HepG2 (cell line): ENCODE measurements around the gene ARPC3. TPM values are rescaled to one million over a fixed set of nuclear protein-coding genes. Genes with fewer than 3 reads are reported as not detected.

Experiments
- ATAC-seq: fragments of 200-7000 bp; cut with Tn5 transposase; 3 replicates; pipeline ENCODE4 v1.9.1; 2020; ENCODE audit warnings: mild to moderate bottlenecking, moderate library complexity
- BruUV-seq: library from RNA; stranded (reverse); fragments of 400-500 nt; replicated peaks from 2 replicates; lab custom pipeline; 2021; lab: Mats Ljungman, UMichigan
- CTCF ChIA-PET: fragments of 300-600 bp; formaldehyde crosslinking; extraction: SDS; loops from one replicate; lab custom pipeline; 2021; ENCODE audit warnings: low total read pairs, inconsistent platforms, low intra/inter-chr PET ratio; lab: Yijun Ruan, JAX
- POLR2A ChIA-PET: fragments of 350-600 bp; sonication (Branson Sonifier 250); formaldehyde crosslinking; loops from one replicate; lab custom pipeline; 2020; ENCODE audit warnings: antibody characterized with exemption, inconsistent platforms; lab: Yijun Ruan, JAX
- DNase-seq: peaks from one replicate; pipeline ENCODE4 v3.0.0-alpha.2; 2015; ENCODE audit warnings: low spot score
- FAIRE-seq: peaks from 3 replicates; lab custom pipeline; 2011; peaks lifted over from hg19 to GRCh38; lab: Jason Lieb, UNC
- H2AFZ ChIP-seq: one replicate; pipeline ENCODE4 v1.6.1; 2011; ENCODE audit warnings: low read length, inconsistent platforms
- H3K27ac ChIP-seq: fragments of 300-600 bp; 3 replicates; pipeline ENCODE4 v1.8.0; 2011; ENCODE audit warnings: mixed run types, mild to moderate bottlenecking, mixed read lengths, low read length, inconsistent platforms; ENCODE audit not compliant: insufficient read depth; ENCODE audit errors: extremely low read length
- H3K27me3 ChIP-seq, 2 experiments: fragments of 200-600 bp in 1 of 2; 2 replicates in 1 of 2; 3 replicates in 1 of 2; pipeline versions ENCODE4 v1.6.0 to v1.8.0; 2011; ENCODE audit warnings: low read length in 2 of 2, mild to moderate bottlenecking in 2 of 2, moderate library complexity in 2 of 2, inconsistent platforms in 1 of 2; ENCODE audit not compliant: insufficient read depth in 2 of 2, control insufficient read depth in 1 of 2
- H3K36me3 ChIP-seq, 2 experiments: fragments of 200-600 bp in 1 of 2; replicated peaks in 1 of 2; 2 replicates in 1 of 2; 3 replicates in 1 of 2; pipeline versions ENCODE4 v1.5.1 to v1.8.0; 2011; ENCODE audit warnings: low read length in 2 of 2, inconsistent platforms in 1 of 2; ENCODE audit not compliant: insufficient read depth in 2 of 2, control insufficient read depth in 1 of 2
- H3K4me1 ChIP-seq: 2 replicates; pipeline ENCODE4 v1.5.1; 2012; ENCODE audit warnings: low read length, inconsistent platforms; ENCODE audit not compliant: insufficient read depth
- H3K4me2 ChIP-seq: 2 replicates; pipeline ENCODE4 v1.6.0; 2011; ENCODE audit warnings: low read depth, low read length, inconsistent platforms
- H3K4me3 ChIP-seq, 3 experiments: fragments of 200-600 bp in 1 of 3; sonication (generic), shearing (Covaris generic) in 1 of 3; replicated peaks in 1 of 3; 2 replicates each; pipeline ENCODE4 v1.5.1; 2011 to 2016; ENCODE audit warnings: low read length in 3 of 3, inconsistent platforms in 2 of 3, low read depth in 2 of 3, mild to moderate bottlenecking in 2 of 3, control low read depth in 1 of 3, mixed read lengths in 1 of 3; ENCODE audit not compliant: insufficient read depth in 1 of 3
- H3K79me2 ChIP-seq: one replicate; pipeline ENCODE4 v1.6.1; 2011; ENCODE audit warnings: low read length, inconsistent platforms; ENCODE audit not compliant: insufficient read depth
- H3K9ac ChIP-seq: 2 replicates; pipeline ENCODE4 v1.6.0; 2011; ENCODE audit warnings: mild to moderate bottlenecking, low read depth, low read length, inconsistent platforms; ENCODE audit not compliant: insufficient read depth
- H3K9me3 ChIP-seq: 2 replicates; pipeline ENCODE4 v1.5.1; 2012; ENCODE audit warnings: mild to moderate bottlenecking, low read length
- H4K20me1 ChIP-seq: 2 replicates; pipeline ENCODE4 v1.6.0; 2011; ENCODE audit warnings: inconsistent platforms, mild to moderate bottlenecking, low read length, moderate library complexity; ENCODE audit not compliant: insufficient read depth
- SOX6 ChIP-seq, 2 experiments: fragments of 450-650 bp in 1 of 2; sonication (generic) in 1 of 2; formaldehyde crosslinking in 1 of 2; IDR thresholded peaks; 2 replicates each; pipeline versions ENCODE4 v1.4.0 to v1.6.1; 2017 to 2020; ENCODE audit warnings: antibody characterized with exemption in 1 of 2, mild to moderate bottlenecking in 1 of 2, missing genetic modification reagents in 1 of 2
- ZNF160 ChIP-seq: sonication (generic); formaldehyde crosslinking; IDR thresholded peaks from 2 replicates; pipeline ENCODE4 v1.8.0; 2022; ENCODE audit warnings: mild to moderate bottlenecking, inconsistent platforms, missing genetic modification reagents
- ZNF292 ChIP-seq: sonication (generic); formaldehyde crosslinking; IDR thresholded peaks from 2 replicates; pipeline ENCODE4 v1.8.1; 2022; ENCODE audit warnings: mild to moderate bottlenecking, low read depth, missing genetic modification reagents, borderline replicate concordance
- ZNF780A ChIP-seq: sonication (generic); formaldehyde crosslinking; IDR thresholded peaks from 2 replicates; pipeline ENCODE4 v1.8.0; 2022; ENCODE audit warnings: mild to moderate bottlenecking, missing genetic modification reagents, moderate library complexity
- WGBS: methylation state at CpG from one replicate; pipeline ENCODE4 v1.1.6; 2017; ENCODE audit warnings: low lambda C conversion rate; 5-methylcytosine and 5-hydroxymethylcytosine counted together
- in situ Hi-C: cut with HindIII; loops from 2 replicates; pipeline ENCODE4 v1.10.0; 2017; ENCODE audit warnings: low pct_unique_long_range_greater_than_20kb; ENCODE audit not compliant: extremely low pct_ligation_motif_present
- intact Hi-C: fragments of 100-400 bp; cut with micrococcal nuclease; formaldehyde crosslinking; loops from one replicate; pipeline ENCODE4 v1.10.0; 2022; ENCODE audit not compliant: unreplicated experiment
- polyA plus RNA-seq, 8 experiments: library from polyadenylated mRNA; depleted of rRNA in 3 of 8; stranded (reverse) in 7 of 8; unstranded in 1 of 8; fragments of >200 nt; fragmentation: Illumina TruSeq in 4 of 8; extraction: Trizol in 4 of 8; gene quantifications; 2 replicates each; pipeline versions ENCODE4 v1.2.1 to v1.2.3, GENCODE V29; 2011 to 2016; ENCODE audit warnings: low read depth in 4 of 8, missing spikeins in 1 of 8, mixed read lengths in 1 of 8; ENCODE audit not compliant: insufficient read depth in 1 of 8
- total RNA-seq, 5 experiments: library from RNA; depleted of rRNA; stranded (reverse); fragments of >200 nt; fragmentation: Illumina TruSeq; extraction: Trizol; gene quantifications; 2 replicates each; pipeline ENCODE4 v1.2.3, GENCODE V29; 2016; ENCODE audit warnings: low read depth in 1 of 5
- TF ChIP-seq, protein P1 (sequence below): sonication (generic); formaldehyde crosslinking; IDR thresholded peaks from 2 replicates; pipeline ENCODE4 v1.5.1; 2020; ENCODE audit warnings: mild to moderate bottlenecking, missing genetic modification reagents

Gene ARPC3
- total and polyA plus RNA-seq, 2 of the 13 experiments (the other 11 are each of a cell fraction or from before 2014, with no cell fraction given): 32.7 to 234 TPM

DNA sequence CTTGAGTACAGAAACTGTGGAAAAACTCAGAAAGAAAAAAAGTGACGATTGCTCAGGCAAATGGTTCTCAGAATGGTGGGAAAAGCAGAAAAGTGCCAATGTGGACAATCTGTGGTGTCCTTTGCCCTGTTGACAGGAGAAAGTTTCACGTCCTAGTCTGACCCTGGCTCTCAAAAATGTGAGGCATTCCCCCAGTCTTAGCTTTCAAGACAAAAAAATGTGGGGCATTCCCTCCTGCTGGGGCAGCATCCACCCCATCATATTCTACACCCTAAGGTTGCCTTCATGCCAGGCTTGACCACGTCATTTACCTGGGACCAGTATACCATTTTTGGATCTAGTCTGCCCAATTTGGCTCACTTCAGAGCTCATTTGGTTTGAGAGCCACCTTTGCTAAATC lies 25.9 kb downstream of the ARPC3 start:
- Histone ChIP-seq H3K27me3 (no peaks in the 10 kb centered on the region), H3K9ac (no peak overlapping the region), H4K20me1 (no peaks in the 10 kb centered on the region), H3K4me3 (no peak overlapping the region), H3K4me2 (0 out of 2 replicates have a peak overlapping the region, but pooled peaks have one; percentile 4)
- no peak for DNase-seq
- 19% methylated on average over 2 of the region's 3 CpGs for WGBS
- CTCF ChIA-PET: no interaction called here
- POLR2A ChIA-PET: no interaction called here
- TF ChIP-seq SOX6 (IDR thresholded peaks at IDR 0.05): no peak
- TF ChIP-seq SOX6 (CRISPR knock-in tag; IDR thresholded peaks at IDR 0.05): no peak
- no peak for TF ChIP-seq ZNF292
- TF ChIP-seq ZNF780A (CRISPR knock-in tag): no peak
- TF ChIP-seq, all 625 proteins: peak for 0
- intact Hi-C loops (no loop called here), in situ Hi-C loops (no loop called here)
- ATAC-seq: no peak
- Histone ChIP-seq H3K79me2 (no peaks in the 10 kb centered on the region), H3K4me1 (peaks cover 18% of the 10 kb centered on the region), H3K36me3 (no peaks in the 10 kb centered on the region), H2AFZ (no peak overlapping the region), H3K27ac (no peak overlapping the region), H3K9me3 (no peaks in the 10 kb centered on the region)
- no TSS peak for BruUV-seq
- FAIRE-seq: no peak

DNA sequence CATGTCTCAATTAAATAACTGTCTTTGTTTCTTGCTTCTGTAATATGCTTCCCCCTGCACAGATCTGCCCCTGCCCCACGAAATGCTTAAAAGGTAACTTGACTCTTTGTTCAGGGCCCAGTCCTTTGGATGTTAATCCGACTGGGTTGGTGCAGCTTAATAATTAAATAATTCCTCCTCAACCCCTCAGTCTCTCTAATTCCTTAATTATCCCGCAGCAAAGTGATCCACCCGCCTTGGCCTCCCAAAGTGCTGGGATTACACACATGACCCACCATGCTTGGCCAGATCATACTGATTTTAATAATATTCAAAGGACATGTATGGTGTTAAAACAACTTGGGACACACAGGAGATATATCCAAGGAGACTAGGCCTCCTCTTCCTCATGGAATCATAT lies 28.4 kb downstream of the ARPC3 start:
- Histone ChIP-seq H4K20me1 (no peaks in the 10 kb centered on the region), H3K9ac (no peak overlapping the region), H3K4me3 (no peak overlapping the region), H3K36me3 (no peaks in the 10 kb centered on the region), H3K4me2 (no peak overlapping the region), H2AFZ (no peak overlapping the region), H3K79me2 (no peaks in the 10 kb centered on the region)
- no peak for ATAC-seq
- no peak for FAIRE-seq
- intact Hi-C loops: no loop called here
- no peak for DNase-seq
- in situ Hi-C loops: no loop called here
- TF ChIP-seq ZNF160 (CRISPR knock-in tag): no peak
- TF ChIP-seq, protein P1, sequence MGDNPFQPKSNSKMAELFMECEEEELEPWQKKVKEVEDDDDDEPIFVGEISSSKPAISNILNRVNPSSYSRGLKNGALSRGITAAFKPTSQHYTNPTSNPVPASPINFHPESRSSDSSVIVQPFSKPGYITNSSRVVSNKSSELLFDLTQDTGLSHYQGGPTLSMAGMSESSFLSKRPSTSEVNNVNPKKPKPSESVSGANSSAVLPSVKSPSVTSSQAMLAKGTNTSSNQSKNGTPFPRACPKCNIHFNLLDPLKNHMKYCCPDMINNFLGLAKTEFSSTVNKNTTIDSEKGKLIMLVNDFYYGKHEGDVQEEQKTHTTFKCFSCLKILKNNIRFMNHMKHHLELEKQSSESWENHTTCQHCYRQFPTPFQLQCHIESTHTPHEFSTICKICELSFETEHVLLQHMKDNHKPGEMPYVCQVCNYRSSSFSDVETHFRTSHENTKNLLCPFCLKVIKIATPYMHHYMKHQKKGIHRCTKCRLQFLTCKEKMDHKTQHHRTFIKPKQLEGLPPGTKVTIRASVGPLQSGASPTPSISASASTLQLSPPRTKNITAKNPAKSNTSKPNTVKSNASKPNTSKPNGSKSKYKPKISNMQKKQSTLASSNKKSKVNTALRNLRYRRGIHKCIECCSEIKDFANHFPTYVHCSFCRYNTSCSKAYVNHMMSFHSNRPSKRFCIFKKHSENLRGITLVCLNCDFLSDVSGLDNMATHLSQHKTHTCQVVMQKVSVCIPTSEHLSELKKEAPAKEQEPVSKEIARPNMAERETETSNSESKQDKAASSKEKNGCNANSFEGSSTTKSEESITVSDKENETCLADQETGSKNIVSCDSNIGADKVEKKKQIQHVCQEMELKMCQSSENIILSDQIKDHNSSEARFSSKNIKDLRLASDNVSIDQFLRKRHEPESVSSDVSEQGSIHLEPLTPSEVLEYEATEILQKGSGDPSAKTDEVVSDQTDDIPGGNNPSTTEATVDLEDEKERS (CRISPR knock-in tag): no peak
- TF ChIP-seq, all 625 proteins: peak for 0
- Histone ChIP-seq H3K4me1 (peaks cover 23% of the 10 kb centered on the region), H3K27me3 (no peaks in the 10 kb centered on the region), H3K9me3 (no peaks in the 10 kb centered on the region), H3K27ac (no peak overlapping the region)
- WGBS: 39% methylated on average over 4 of the region's 4 CpGs
- ChIA-PET POLR2A (no interaction called here), CTCF (no interaction called here)
- no TSS peak for BruUV-seq
